Measurements from ENCODE around the gene STK11.

Gene STK11

DNA sequence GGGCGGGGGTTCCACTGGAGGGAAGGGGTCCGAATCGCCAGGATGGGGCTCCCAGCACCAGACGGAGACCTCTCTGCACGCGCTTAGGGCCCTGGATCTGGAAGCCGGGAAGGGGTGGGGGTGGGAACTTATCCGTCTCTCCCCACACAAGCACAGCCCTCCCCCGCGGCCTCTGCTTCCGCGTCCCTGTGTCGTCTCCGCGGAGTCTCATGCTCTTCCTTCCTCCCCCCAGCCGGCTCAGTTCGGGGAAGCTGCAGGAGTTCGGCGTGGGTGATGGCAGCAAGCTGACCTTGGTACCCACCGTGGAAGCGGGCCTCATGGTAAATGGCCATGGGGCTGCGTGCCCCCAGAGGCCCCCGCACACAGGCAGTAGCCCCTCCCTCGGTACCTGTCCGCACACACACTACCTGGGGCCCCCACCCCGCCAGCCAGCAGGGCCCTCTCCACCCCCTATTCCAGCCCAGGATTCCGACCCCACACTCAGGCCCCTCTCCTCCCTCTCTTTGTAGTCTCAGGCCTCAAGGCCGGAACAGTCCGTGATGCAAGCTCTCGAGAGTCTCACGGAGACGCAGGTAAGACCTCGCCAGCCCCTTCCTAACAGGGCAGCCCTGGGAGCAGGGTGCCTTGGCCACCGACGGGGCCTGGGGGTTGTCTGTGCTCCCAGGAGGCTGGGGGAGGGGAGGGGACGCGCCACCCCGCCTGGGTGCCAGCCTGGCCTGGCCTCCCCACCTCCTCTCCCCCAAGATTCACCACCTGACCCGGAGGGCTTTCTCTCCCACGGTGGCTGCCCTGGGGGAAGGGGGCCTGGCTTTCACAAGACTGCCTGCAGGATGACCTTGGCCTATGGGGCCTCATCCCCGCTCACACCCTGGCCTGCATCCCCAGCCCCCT lies 46.0 kb downstream of the STK11 start:
- DNase-seq: peak; percentile 43 to 66

DNA sequence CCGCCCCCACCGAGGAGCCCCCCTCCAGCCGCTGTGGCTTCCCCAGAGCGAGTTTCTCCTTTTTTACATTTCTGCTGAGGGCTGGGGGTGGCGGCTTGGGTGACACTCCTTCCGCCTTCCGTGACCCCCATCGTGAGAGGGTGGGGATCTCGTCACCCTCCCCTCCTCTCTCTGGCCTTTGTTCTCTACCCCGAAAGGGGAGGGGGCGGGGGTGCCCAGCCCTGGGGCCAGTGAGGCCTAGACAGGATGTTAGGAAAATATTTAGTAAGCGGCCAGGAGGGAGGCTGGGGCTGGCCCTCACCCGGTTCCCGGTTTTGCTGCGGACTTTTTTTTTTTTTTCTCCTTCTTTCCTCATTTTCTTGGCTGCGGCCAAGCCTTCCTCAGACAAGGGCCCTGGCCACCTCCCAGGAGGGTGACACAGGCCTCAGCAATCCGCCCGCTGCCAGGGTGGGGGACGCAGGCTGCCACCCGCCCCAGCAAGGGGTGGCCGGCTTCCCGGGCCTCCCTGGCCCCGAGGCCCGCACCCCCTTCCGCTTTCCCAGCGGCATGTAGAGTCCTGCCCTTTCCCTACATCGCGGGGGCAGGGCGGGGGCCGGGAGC lies 46.7 kb downstream of the STK11 start:
- peak in 1 of 2 experiments; percentile 77 for DNase-seq

- peak; percentile 70 to 80 for DNase-seq
These were observed 47.4 kb downstream of the STK11 start for GRCh38 chr19:1252821-1253513.

- no peak for DNase-seq
These were observed 48.0 kb downstream of the STK11 start for GRCh38 chr19:1253514-1254080.

DNA sequence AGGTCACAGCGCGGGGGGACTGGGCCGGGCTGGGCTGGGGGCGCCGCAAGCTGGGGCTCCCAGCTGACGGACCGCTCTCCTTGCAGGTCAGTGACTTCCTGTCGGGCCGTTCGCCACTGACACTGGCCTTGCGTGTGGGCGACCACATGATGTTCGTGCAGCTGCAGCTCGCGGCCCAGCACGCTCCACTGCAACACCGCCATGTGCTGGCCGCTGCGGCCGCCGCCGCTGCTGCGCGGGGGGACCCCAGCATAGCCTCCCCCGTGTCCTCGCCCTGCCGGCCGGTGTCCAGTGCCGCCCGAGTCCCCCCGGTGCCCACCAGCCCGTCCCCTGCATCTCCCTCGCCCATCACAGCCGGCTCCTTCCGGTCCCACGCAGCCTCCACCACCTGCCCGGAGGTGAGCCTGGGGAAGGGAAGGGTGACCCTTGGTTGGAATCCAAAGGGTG lies 48.5 kb downstream of the STK11 start:
- no peak for DNase-seq

DNA sequence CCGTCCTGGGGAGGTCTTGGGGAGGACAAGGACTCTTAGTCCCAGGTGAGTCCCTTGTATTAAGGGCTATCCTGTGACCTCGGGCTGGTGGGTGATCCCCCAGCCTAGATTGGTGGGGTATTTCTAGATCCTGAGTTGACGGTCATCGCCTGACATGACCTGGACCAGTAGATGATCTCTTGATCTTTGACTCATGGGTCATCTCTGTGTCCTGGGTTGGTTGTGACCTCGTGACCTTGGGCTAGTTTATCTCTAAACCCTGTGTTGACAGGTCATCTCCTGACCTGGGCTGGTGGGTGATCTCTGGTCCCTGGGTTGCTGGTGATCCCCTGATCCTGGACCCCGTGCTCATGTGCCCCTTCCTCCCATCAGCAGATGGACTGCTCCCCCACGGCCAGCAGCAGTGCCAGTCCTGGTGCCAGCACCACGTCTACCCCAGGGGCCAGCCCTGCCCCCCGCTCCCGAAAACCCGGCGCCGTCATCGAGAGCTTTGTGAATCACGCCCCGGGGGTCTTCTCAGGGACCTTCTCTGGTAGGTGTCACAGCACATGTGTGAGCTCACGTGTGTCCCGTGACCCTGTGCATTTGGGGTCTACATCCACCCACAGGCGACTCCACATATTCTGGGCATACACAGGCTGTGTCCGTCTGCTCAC lies 49.1 kb downstream of the STK11 start:
- no peak for DNase-seq

- no peak for DNase-seq
These were observed 49.9 kb downstream of the STK11 start for GRCh38 chr19:1255186-1256161.

DNA sequence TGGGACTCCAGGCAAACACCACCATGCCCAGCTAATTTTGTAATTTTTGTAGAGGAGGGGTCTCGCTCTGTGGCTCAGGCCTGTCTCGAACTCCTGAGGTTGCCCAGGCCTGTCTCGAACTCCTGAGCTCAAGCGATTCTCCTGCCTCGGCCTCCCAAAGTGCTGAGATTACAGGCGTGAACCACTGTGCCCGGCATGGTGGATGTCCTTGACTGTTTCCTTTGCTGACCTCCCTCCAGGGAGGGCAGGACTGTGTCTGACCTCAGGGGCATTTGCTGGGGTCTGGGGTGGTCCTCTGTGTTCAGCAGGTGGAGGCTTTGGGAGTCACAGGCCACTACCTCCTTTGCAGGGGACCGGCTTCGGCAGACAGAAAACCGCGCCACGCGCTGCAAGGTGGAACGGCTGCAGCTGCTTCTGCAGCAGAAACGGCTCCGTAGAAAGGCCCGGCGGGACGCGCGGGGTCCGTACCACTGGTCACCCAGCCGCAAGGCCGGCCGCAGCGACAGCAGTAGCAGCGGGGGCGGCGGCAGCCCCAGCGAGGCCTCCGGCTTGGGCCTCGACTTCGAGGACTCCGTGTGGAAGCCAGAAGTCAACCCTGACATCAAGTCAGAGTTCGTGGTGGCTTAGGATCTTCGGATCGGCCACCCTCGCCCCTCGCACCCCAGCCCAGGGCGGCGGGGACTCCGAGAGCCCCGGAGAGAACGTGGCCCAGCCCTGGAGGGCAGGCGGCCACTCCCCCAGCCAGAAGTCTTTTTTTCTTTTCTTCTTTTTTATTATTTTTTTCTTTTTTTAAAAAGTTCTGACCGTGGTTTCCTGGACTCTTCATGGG lies 51.3 kb downstream of the STK11 start:
- no peak for DNase-seq

DNA sequence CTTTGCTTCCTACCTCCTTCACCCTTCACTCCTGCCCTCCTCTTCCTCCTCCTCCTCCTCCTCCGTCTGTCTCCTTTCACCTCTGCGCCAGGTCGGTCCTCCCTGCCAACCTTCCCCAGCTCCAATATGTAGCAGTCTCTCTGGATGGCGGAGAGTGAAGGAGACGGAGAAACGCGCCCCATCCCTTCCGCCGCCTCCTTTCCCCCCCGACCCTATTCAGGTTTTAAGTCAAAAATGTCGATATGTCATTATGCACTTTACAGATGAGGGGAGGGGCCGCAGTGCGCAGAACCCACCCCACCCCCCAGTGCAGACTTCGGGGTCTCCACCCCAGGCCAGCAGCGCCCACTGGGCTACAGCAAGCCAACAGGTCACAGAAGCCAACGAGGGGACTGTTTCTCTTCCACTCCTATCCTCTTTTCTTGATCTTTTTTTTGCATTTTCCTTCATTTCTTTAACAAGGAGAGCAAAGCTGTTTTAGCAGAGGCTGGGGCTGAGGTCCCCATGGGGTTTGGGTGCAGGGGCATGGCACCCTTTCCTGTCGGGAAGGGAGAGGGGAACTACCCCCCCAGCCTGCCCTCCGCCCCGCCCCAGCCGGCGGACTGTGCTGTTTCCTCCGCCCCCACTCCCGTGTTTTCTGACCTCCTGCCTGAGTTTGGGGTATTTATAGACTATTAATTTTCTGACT lies 52.0 kb downstream of the STK11 start:
- no peak for DNase-seq

DNA sequence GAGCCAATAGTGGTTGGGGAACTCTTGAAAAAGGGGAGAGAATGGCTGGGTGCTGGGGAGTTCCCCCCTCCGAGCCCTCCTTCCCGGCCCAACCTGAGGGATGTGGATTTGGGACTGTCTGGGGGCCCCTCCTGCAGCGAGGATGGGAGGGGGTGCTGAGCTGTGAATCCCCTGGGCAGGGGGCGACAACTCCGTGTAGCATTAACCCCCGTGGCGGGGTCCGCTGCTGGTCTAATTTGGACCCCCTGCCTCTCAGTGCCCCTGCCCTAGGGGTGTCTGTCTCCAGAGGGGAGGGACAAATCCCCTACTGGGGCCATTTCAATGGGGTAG lies 52.5 kb downstream of the STK11 start:
- no peak for DNase-seq

DNA sequence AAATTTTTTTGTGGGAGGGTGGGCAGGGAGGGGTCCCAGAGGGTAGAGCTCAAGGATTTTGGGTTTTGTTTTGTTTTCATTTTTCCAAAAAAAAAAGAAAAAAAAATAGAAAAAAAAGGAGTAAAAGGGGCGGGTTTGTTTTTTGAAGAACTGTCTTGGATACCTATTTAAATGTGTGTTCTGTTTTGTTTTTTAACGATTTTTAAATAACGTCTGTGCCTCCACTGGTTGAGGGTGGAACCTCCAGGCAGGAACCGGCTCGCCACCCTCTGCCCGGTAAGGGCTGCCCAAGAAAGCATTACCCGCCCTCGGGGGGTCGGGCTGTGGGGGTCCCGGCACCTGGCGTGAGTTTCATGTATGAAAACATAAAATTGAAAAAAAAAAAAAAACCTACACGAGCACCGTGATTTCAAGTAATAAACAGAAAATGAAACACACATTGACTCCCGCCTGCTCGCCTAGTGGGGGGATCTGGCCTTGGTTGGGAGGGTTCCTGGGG lies 53.2 kb downstream of the STK11 start:
- no peak for DNase-seq

GRCh38 chr19:1259206-1259875 lies 53.8 kb downstream of the STK11 start:
- DNase-seq: no peak

GRCh38 chr19:1259876-1260748 lies 54.5 kb downstream of the STK11 start:
- DNase-seq: no peak

DNA sequence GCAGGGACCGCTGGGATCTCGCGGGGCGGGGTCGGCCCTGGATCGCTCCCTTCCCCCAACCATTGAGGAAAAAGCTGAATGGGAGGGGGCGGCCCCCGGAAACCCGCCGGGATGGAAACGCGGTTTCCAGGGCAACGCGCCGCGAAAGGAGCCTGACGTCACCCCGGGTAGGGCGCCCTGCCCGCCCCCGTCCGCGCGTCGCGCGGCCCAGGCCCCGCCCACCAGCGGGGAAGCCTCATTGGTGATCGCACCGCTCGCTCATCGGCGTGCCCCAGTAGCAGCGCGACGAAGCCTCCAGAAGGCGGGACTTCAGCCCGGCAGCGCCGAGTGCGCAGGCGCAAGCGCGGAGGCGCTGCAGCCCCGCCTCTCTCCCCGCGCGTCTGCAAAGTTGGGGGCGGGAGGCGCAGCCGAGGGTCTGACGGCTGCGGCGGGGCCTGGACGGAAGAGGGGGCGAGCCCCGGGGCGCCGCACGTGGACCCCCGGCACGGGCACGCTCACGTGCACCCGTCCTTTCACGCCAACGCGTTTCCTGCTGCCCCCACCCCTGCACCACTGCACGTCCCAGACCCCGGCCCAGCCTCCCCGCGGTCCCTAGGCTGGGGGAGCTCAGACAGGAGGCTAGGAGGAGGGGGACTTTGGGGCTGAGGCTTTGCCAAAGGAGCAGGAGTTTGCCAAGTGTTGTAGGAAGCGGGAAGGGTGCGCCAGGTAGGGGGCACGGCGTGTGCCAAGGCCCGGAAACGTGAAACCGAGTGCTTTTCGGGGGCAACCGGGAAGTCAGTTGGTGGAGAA lies 55.4 kb downstream of the STK11 start:
- DNase-seq: peak; percentile 93 to 99

GRCh38 chr19:1261538-1261797 lies 55.9 kb downstream of the STK11 start:
- DNase-seq: no peak

DNA sequence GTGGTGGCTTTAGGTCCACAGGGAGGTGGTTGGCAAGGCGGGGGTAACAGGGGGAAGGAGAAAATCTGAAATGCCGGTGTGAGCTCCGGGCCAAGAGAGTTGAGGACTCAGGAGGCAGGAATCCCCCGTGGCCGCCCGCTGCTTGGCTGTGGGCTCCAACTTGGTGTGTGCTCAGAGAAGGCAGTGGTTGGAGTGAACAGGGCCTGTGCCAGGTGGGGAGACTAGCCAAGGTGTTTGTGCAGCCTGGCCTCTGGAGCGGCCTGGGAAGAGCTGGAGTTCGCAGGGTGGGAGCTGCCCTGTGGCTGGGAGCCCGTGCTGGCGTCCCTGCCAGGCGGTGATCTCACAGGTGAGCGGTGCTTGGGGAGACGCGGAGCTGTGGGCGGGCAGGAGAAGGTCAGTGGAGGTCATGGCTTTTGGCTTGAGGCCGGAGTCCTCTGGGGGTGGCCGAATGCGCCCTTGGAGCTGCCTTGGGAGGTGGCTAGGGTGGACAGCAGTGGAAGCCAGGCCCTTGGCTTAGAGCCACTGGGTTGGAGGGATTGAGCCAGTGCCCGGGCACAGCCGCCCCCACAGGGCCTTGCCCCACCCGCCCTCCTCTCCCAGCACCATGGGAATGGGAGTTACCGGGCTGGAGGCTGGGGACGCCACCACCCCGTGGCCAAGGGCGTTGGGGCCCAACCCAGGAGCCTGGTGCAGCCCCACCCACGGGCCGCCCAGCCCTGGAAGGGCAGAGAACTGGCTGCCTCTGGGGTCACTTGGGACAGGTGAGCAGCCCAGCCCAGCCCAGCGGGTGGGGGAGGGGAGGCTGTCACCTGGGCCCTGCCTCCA lies 56.4 kb downstream of the STK11 start:
- peak in 1 of 2 experiments; percentile 50 for DNase-seq

DNA sequence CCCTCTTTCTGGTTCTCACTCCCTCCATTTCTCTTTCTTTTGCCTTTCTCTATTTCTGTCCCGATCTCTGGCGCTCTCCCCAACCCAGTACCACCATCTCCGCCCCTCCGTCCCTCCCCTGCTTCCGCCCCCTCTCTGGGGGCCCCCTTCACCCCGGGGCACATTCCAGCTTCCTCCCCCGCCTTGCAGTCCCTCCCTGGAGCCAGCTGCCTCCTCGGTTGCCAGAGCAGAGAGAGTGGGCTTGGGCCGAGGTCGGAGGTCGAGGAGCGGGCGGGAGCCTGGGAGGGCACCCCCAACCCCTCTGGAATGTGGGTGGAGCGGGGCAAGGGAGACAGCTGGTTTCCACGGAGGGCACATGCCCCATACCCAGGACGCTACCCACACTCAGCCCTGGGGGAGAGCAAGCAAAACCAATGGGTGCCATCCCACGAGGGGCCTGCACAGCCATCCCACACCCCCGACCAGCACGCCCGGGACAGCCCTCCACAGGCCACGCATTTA lies 57.1 kb downstream of the STK11 start:
- no peak for DNase-seq
